ENCODE results near the gene PLCB3. TPM values are rescaled to one million over a fixed set of nuclear protein-coding genes. Genes with fewer than 3 reads are reported as not detected.

The PLCB3 gene
- total and polyA plus RNA-seq, 2 of the 13 experiments (the other 11 are each of a cell fraction or from before 2014, with no cell fraction given): 7.5 to 13.8 TPM

DNA sequence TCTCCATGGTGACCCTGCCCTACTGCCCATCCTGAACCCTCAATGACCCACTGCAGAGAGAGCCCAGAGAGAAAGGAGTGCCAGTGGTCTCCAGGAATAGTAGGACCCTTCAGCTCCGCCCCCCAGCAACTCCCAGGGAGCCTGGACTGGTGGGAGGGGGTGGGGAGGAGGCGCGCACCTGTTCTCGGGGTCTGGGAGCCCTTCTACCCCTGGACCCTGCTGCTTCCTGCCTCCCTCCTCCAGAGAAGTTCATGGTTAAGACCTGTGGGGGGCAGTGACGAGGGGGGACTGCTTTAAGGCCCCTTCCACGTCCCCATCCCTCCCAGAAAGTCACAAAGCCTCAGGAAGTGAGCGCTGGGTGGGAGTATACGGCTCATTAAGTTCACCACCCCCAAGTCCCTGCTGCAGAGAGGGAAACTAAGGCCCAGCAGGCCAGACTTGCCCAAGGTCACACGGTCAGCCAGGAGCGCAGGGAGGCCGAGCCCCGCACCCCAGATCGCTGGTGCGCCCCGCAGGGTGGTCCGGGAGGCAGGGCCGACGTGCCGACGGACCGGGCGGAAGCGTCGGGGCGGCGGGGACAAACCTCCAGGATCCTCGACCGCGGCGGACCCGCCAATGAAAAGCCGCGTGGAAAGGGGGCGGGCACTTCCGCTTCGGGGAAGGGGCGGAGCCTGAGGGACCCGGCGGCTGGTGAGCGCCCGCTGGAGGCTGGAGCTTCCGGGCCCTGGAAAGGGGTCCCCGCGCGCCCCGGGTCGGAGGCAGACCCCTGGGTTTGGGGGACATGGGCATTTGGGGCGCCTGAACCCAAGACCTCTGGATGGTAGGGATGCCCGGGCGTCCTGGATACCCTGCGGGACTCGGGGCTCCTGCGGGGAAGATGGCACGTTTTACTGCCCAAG lies 25.5 kb upstream of the PLCB3 start, which contains the start of the genes NUDT22 and TRPT1 (continued):
- TF ChIP-seq HNF4G (IDR thresholded peaks at IDR 0.05; ENCODE audit: borderline replicate concordance, low read depth, low read length): no peak
- TF ChIP-seq HNF4G (CRISPR knock-in tag; IDR thresholded peaks at IDR 0.05; ENCODE audit: borderline replicate concordance, low read depth): no peak
- TF ChIP-seq SMARCC2 (IDR thresholded peaks at IDR 0.05): no peak
- TF ChIP-seq ZNF263 (CRISPR knock-in tag; IDR thresholded peaks at IDR 0.05): no peak
- TF ChIP-seq POLR2G (IDR thresholded peaks at IDR 0.05; ENCODE audit: low read depth, low read length): peak; percentile 89
- TF ChIP-seq HOXA3 (CRISPR knock-in tag; IDR thresholded peaks at IDR 0.05): peak; percentile 65; the same call in 1 of the 2 replicates
- TF ChIP-seq GRHL1 (CRISPR knock-in tag; conservative IDR thresholded peaks at IDR 0.05): no peak
- TF ChIP-seq ZNF747 (CRISPR knock-in tag; IDR thresholded peaks at IDR 0.05; ENCODE audit: borderline replicate concordance): peak; percentile 29; the same call in 1 of the 2 replicates
- TF ChIP-seq ZSCAN22 (CRISPR knock-in tag; IDR thresholded peaks at IDR 0.05): 0 out of 2 replicates have a peak, but pooled peaks have one; percentile 48
- TF ChIP-seq HINFP (CRISPR knock-in tag; IDR thresholded peaks at IDR 0.05; ENCODE audit: low read depth): no peak
- TF ChIP-seq GLI4 (CRISPR knock-in tag; IDR thresholded peaks at IDR 0.05; ENCODE audit: borderline replicate concordance): no peak
- no peak for TF ChIP-seq FOXA1 (IDR thresholded peaks at IDR 0.05)
- TF ChIP-seq FOXA1 (CRISPR knock-in tag; IDR thresholded peaks at IDR 0.05): peak; percentile 45; the same call in 1 of the 2 replicates
- no peak for TF ChIP-seq ZNF616 (CRISPR knock-in tag; IDR thresholded peaks at IDR 0.05; ENCODE audit: low read depth)
- TF ChIP-seq MTA3 (CRISPR knock-in tag; IDR thresholded peaks at IDR 0.05): no peak
- peak; percentile 82 for TF ChIP-seq POLR2AphosphoS5 (IDR thresholded peaks at IDR 0.05; ENCODE audit: low read depth, low read length)
- no peak for TF ChIP-seq MXD3 (CRISPR knock-in tag; IDR thresholded peaks at IDR 0.05)
- peak; percentile 68; the same call in 1 of the 2 replicates for TF ChIP-seq ZC3H13 (CRISPR knock-in tag; IDR thresholded peaks at IDR 0.05)
- TF ChIP-seq ERF (CRISPR knock-in tag; IDR thresholded peaks at IDR 0.05): peak; percentile 72
- TF ChIP-seq ZNF713 (CRISPR knock-in tag; IDR thresholded peaks at IDR 0.05): no peak; the same call in 1 of the 2 replicates
- peak; percentile 4; the same call in 1 of the 2 replicates for TF ChIP-seq ZNF891 (CRISPR knock-in tag; IDR thresholded peaks at IDR 0.05)
- TF ChIP-seq HNF1B (CRISPR knock-in tag; IDR thresholded peaks at IDR 0.05): peak; percentile 67
- no peak for TF ChIP-seq PHB2 (IDR thresholded peaks at IDR 0.05; ENCODE audit: partially characterized antibody)
- no peak for TF ChIP-seq RARG (CRISPR knock-in tag; IDR thresholded peaks at IDR 0.05; ENCODE audit: low read depth)
- TF ChIP-seq ZNF724P (CRISPR knock-in tag; IDR thresholded peaks at IDR 0.05; ENCODE audit: borderline replicate concordance): no peak
